HepG2 (cell line): ENCODE measurements around the gene IFNL2. TPM values are rescaled to one million over a fixed set of nuclear protein-coding genes. Genes with fewer than 3 reads are reported as not detected.
"Not testable (repeated sequence)": the region's sequence is repeated elsewhere in the genome, so short reads cannot be mapped to it uniquely, and the experiment has no call there.

Experiments used
- ATAC-seq: fragments of 200-7000 bp; cut with Tn5 transposase; 3 replicates; pipeline ENCODE4 v1.9.1; 2020; ENCODE audit warnings: mild to moderate bottlenecking, moderate library complexity
- BruUV-seq: library from RNA; stranded (reverse); fragments of 400-500 nt; replicated peaks from 2 replicates; lab custom pipeline; 2021; lab: Mats Ljungman, UMichigan
- CTCF ChIA-PET: fragments of 300-600 bp; formaldehyde crosslinking; extraction: SDS; loops from one replicate; lab custom pipeline; 2021; ENCODE audit warnings: low total read pairs, inconsistent platforms, low intra/inter-chr PET ratio; lab: Yijun Ruan, JAX
- POLR2A ChIA-PET: fragments of 350-600 bp; sonication (Branson Sonifier 250); formaldehyde crosslinking; loops from one replicate; lab custom pipeline; 2020; ENCODE audit warnings: antibody characterized with exemption, inconsistent platforms; lab: Yijun Ruan, JAX
- DNase-seq: peaks from one replicate; pipeline ENCODE4 v3.0.0-alpha.2; 2015; ENCODE audit warnings: low spot score
- FAIRE-seq: peaks from 3 replicates; lab custom pipeline; 2011; peaks lifted over from hg19 to GRCh38; lab: Jason Lieb, UNC
- H2AFZ ChIP-seq: one replicate; pipeline ENCODE4 v1.6.1; 2011; ENCODE audit warnings: low read length, inconsistent platforms
- H3K27ac ChIP-seq: fragments of 300-600 bp; 3 replicates; pipeline ENCODE4 v1.8.0; 2011; ENCODE audit warnings: mixed run types, mild to moderate bottlenecking, mixed read lengths, low read length, inconsistent platforms; ENCODE audit not compliant: insufficient read depth; ENCODE audit errors: extremely low read length
- H3K27me3 ChIP-seq, 2 experiments: fragments of 200-600 bp in 1 of 2; 2 replicates in 1 of 2; 3 replicates in 1 of 2; pipeline versions ENCODE4 v1.6.0 to v1.8.0; 2011; ENCODE audit warnings: low read length in 2 of 2, mild to moderate bottlenecking in 2 of 2, moderate library complexity in 2 of 2, inconsistent platforms in 1 of 2; ENCODE audit not compliant: insufficient read depth in 2 of 2, control insufficient read depth in 1 of 2
- H3K36me3 ChIP-seq, 2 experiments: fragments of 200-600 bp in 1 of 2; replicated peaks in 1 of 2; 2 replicates in 1 of 2; 3 replicates in 1 of 2; pipeline versions ENCODE4 v1.5.1 to v1.8.0; 2011; ENCODE audit warnings: low read length in 2 of 2, inconsistent platforms in 1 of 2; ENCODE audit not compliant: insufficient read depth in 2 of 2, control insufficient read depth in 1 of 2
- H3K4me1 ChIP-seq: 2 replicates; pipeline ENCODE4 v1.5.1; 2012; ENCODE audit warnings: low read length, inconsistent platforms; ENCODE audit not compliant: insufficient read depth
- H3K4me2 ChIP-seq: 2 replicates; pipeline ENCODE4 v1.6.0; 2011; ENCODE audit warnings: low read depth, low read length, inconsistent platforms
- H3K4me3 ChIP-seq, 3 experiments: fragments of 200-600 bp in 1 of 3; sonication (generic), shearing (Covaris generic) in 1 of 3; replicated peaks in 1 of 3; 2 replicates each; pipeline ENCODE4 v1.5.1; 2011 to 2016; ENCODE audit warnings: low read length in 3 of 3, inconsistent platforms in 2 of 3, low read depth in 2 of 3, mild to moderate bottlenecking in 2 of 3, control low read depth in 1 of 3, mixed read lengths in 1 of 3; ENCODE audit not compliant: insufficient read depth in 1 of 3
- H3K79me2 ChIP-seq: one replicate; pipeline ENCODE4 v1.6.1; 2011; ENCODE audit warnings: low read length, inconsistent platforms; ENCODE audit not compliant: insufficient read depth
- H3K9ac ChIP-seq: 2 replicates; pipeline ENCODE4 v1.6.0; 2011; ENCODE audit warnings: mild to moderate bottlenecking, low read depth, low read length, inconsistent platforms; ENCODE audit not compliant: insufficient read depth
- H3K9me3 ChIP-seq: 2 replicates; pipeline ENCODE4 v1.5.1; 2012; ENCODE audit warnings: mild to moderate bottlenecking, low read length
- H4K20me1 ChIP-seq: 2 replicates; pipeline ENCODE4 v1.6.0; 2011; ENCODE audit warnings: inconsistent platforms, mild to moderate bottlenecking, low read length, moderate library complexity; ENCODE audit not compliant: insufficient read depth
- ASH2L ChIP-seq: fragments of 300-600, 200-600 bp; sonication (generic); IDR thresholded peaks from 2 replicates; pipeline ENCODE4 v1.7.0; 2017; ENCODE audit warnings: low read depth, mild to moderate bottlenecking, moderate library complexity, mixed read lengths, low read length; ENCODE audit not compliant: insufficient read length
- ATF2 ChIP-seq: sonication (generic); formaldehyde crosslinking; IDR thresholded peaks from 2 replicates; pipeline ENCODE4 v1.4.0; 2020; ENCODE audit warnings: missing genetic modification reagents
- CENPX ChIP-seq: sonication (generic); formaldehyde crosslinking; IDR thresholded peaks from 2 replicates; pipeline ENCODE4 v1.9.0; 2021; ENCODE audit warnings: mild to moderate bottlenecking, missing genetic modification reagents, moderate library complexity
- ELF1 ChIP-seq: sonication (generic); formaldehyde crosslinking; IDR thresholded peaks from 2 replicates; pipeline ENCODE4 v1.4.0; 2020; ENCODE audit warnings: missing genetic modification reagents
- FLYWCH1 ChIP-seq: sonication (generic); formaldehyde crosslinking; IDR thresholded peaks from 2 replicates; pipeline ENCODE4 v1.8.1; 2023; ENCODE audit warnings: mild to moderate bottlenecking, missing genetic modification reagents
- IRF2 ChIP-seq: IDR thresholded peaks from 2 replicates; pipeline ENCODE4 v1.6.1; 2018; ENCODE audit warnings: missing genetic modification reagents, missing compliant biosample characterization
- NBN ChIP-seq: fragments of 450-650 bp; conservative IDR thresholded peaks from 2 replicates; pipeline ENCODE4 v1.6.1; 2017
- SIX4 ChIP-seq: sonication (generic); formaldehyde crosslinking; IDR thresholded peaks from 2 replicates; pipeline ENCODE4 v1.4.0; 2020; ENCODE audit warnings: missing genetic modification reagents
- TARDBP ChIP-seq: sonication (generic); formaldehyde crosslinking; IDR thresholded peaks from 2 replicates; pipeline ENCODE4 v1.8.0; 2022; ENCODE audit warnings: mild to moderate bottlenecking, missing genetic modification reagents
- U2AF2 ChIP-seq: fragments of 200-400 bp; formaldehyde crosslinking; IDR thresholded peaks from 2 replicates; pipeline ENCODE4 v1.6.1; 2017; ENCODE audit warnings: low read depth, mild to moderate bottlenecking, low read length
- ZNF136 ChIP-seq: sonication (generic); formaldehyde crosslinking; IDR thresholded peaks from 2 replicates; pipeline ENCODE4 v1.8.1; 2022; ENCODE audit warnings: low read depth, mild to moderate bottlenecking, moderate library complexity, missing genetic modification reagents
- ZNF275 ChIP-seq: sonication (generic); formaldehyde crosslinking; IDR thresholded peaks from 2 replicates; pipeline ENCODE4 v1.8.0; 2022; ENCODE audit warnings: missing genetic modification reagents, mild to moderate bottlenecking, inconsistent platforms, borderline replicate concordance
- ZNF446 ChIP-seq: sonication (generic); formaldehyde crosslinking; IDR thresholded peaks from 2 replicates; pipeline ENCODE4 v1.5.0; 2020; ENCODE audit warnings: mild to moderate bottlenecking, missing genetic modification reagents
- ZUFSP ChIP-seq: sonication (generic); formaldehyde crosslinking; IDR thresholded peaks from 2 replicates; pipeline ENCODE4 v1.9.0; 2021; ENCODE audit warnings: missing genetic modification reagents, mild to moderate bottlenecking, borderline replicate concordance
- WGBS: methylation state at CpG from one replicate; pipeline ENCODE4 v1.1.6; 2017; ENCODE audit warnings: low lambda C conversion rate; 5-methylcytosine and 5-hydroxymethylcytosine counted together
- in situ Hi-C: cut with HindIII; loops from 2 replicates; pipeline ENCODE4 v1.10.0; 2017; ENCODE audit warnings: low pct_unique_long_range_greater_than_20kb; ENCODE audit not compliant: extremely low pct_ligation_motif_present
- intact Hi-C: fragments of 100-400 bp; cut with micrococcal nuclease; formaldehyde crosslinking; loops from one replicate; pipeline ENCODE4 v1.10.0; 2022; ENCODE audit not compliant: unreplicated experiment
- polyA plus RNA-seq, 8 experiments: library from polyadenylated mRNA; depleted of rRNA in 3 of 8; stranded (reverse) in 7 of 8; unstranded in 1 of 8; fragments of >200 nt; fragmentation: Illumina TruSeq in 4 of 8; extraction: Trizol in 4 of 8; gene quantifications; 2 replicates each; pipeline versions ENCODE4 v1.2.1 to v1.2.3, GENCODE V29; 2011 to 2016; ENCODE audit warnings: low read depth in 4 of 8, missing spikeins in 1 of 8, mixed read lengths in 1 of 8; ENCODE audit not compliant: insufficient read depth in 1 of 8
- total RNA-seq, 5 experiments: library from RNA; depleted of rRNA; stranded (reverse); fragments of >200 nt; fragmentation: Illumina TruSeq; extraction: Trizol; gene quantifications; 2 replicates each; pipeline ENCODE4 v1.2.3, GENCODE V29; 2016; ENCODE audit warnings: low read depth in 1 of 5

The IFNL2 gene
- total and polyA plus RNA-seq, 2 of the 13 experiments (the other 11 are each of a cell fraction or from before 2014, with no cell fraction given), result not detected

- CTCF ChIA-PET, in situ Hi-C loops: not testable (repeated sequence)
Measured at GRCh38 chr19:39245166-39245565, 23.0 kb upstream of the IFNL2 start.

GRCh38 chr19:39246951-39247669, 21.1 kb upstream of the IFNL2 start:
- Histone ChIP-seq H3K9me3 (no peaks in the 10 kb centered on the region), H3K4me2 (no peak overlapping the region), H2AFZ (no peak overlapping the region), H3K4me3 (no peak overlapping the region), H3K27ac (no peak overlapping the region), H3K36me3 (no peaks in the 10 kb centered on the region), H3K9ac (no peak overlapping the region), H4K20me1 (no peaks in the 10 kb centered on the region), H3K79me2 (no peaks in the 10 kb centered on the region), H3K4me1 (no peaks in the 10 kb centered on the region), H3K27me3 (no peaks in the 10 kb centered on the region; a peak in 1 of 5 replicates)
- CTCF ChIA-PET, result no interaction called here
- ATAC-seq (no peak; the same call in 2 of the 3 replicates), DNase-seq (no peak), FAIRE-seq (no peak)
- no TSS peak for BruUV-seq
- POLR2A ChIA-PET, result no interaction called here
- intact Hi-C loops, result no loop called here
- WGBS, result 62% methylated on average over 10 of the region's 42 CpGs
- in situ Hi-C loops, result no loop called here
- no peak for TF ChIP-seq FLYWCH1 (CRISPR knock-in tag)
- no peak for TF ChIP-seq ELF1
- TF ChIP-seq TARDBP (CRISPR knock-in tag), result no peak
- no peak for TF ChIP-seq ASH2L
- TF ChIP-seq CENPX (CRISPR knock-in tag), result no peak
- TF ChIP-seq U2AF2, result no peak
- no peak for TF ChIP-seq ZNF136
- TF ChIP-seq NBN, result no peak
- TF ChIP-seq ZNF446 (CRISPR knock-in tag), result no peak
- TF ChIP-seq ZNF275 (CRISPR knock-in tag), result no peak
- no peak for TF ChIP-seq ZUFSP (CRISPR knock-in tag)
- no peak for TF ChIP-seq SIX4 (CRISPR knock-in tag)
- no peak for TF ChIP-seq ATF2 (CRISPR knock-in tag)
- no peak for TF ChIP-seq IRF2

More at GRCh38 chr19:39245166-39245565, 23.0 kb upstream of the IFNL2 start:
- H3K9me3 ChIP-seq, H3K4me2 ChIP-seq, H3K4me3 ChIP-seq, H2AFZ ChIP-seq, BruUV-seq, H3K4me1 ChIP-seq, H3K27me3 ChIP-seq, H3K9ac ChIP-seq, H3K79me2 ChIP-seq, H3K36me3 ChIP-seq, H3K27ac ChIP-seq, H4K20me1 ChIP-seq, intact Hi-C loops, POLR2A ChIA-PET, DNase-seq: not testable (repeated sequence)
- WGBS, result no CpG with 5 or more reads among the region's 1 CpG
- ATAC-seq (peak; percentile 93), FAIRE-seq (peak; percentile 92)
